Measurements from ENCODE around the gene MBP.

The MBP gene

GRCh38 chr18:76979906-76980305 lies 152.7 kb downstream of the MBP start:
- no peak for DNase-seq (ENCODE audit: insufficient read length)
- TF ChIP-seq TAF1 (IDR thresholded peaks at IDR 0.05; ENCODE audit: borderline replicate concordance, low read depth, low read length) (no peak), POLR2A (IDR thresholded peaks at IDR 0.05; ENCODE audit: low read depth, low read length) (no peak), POLR2AphosphoS5 (IDR thresholded peaks at IDR 0.05; ENCODE audit: low read depth, low read length) (no peak)
- no peak for FAIRE-seq

- FAIRE-seq (no peak), DNase-seq (ENCODE audit: insufficient read length) (no peak)
- TF ChIP-seq TAF1 (IDR thresholded peaks at IDR 0.05; ENCODE audit: borderline replicate concordance, low read depth, low read length) (no peak), POLR2AphosphoS5 (IDR thresholded peaks at IDR 0.05; ENCODE audit: low read depth, low read length) (no peak), POLR2A (IDR thresholded peaks at IDR 0.05; ENCODE audit: low read depth, low read length) (no peak)
These were observed 153.4 kb downstream of the MBP start for GRCh38 chr18:76979111-76979751.

- DNase-seq (ENCODE audit: insufficient read length) (no peak), FAIRE-seq (no peak)
- no peak for TF ChIP-seq TAF1 (IDR thresholded peaks at IDR 0.05; ENCODE audit: borderline replicate concordance, low read depth, low read length)
- TF ChIP-seq POLR2A (IDR thresholded peaks at IDR 0.05; ENCODE audit: low read depth, low read length): no peak
- TF ChIP-seq POLR2AphosphoS5 (IDR thresholded peaks at IDR 0.05; ENCODE audit: low read depth, low read length): no peak
These were observed 154.0 kb downstream of the MBP start for GRCh38 chr18:76978616-76979015.

- no peak for FAIRE-seq
- no peak for DNase-seq (ENCODE audit: insufficient read length)
- TF ChIP-seq POLR2A (IDR thresholded peaks at IDR 0.05; ENCODE audit: low read depth, low read length): no peak
- TF ChIP-seq POLR2AphosphoS5 (IDR thresholded peaks at IDR 0.05; ENCODE audit: low read depth, low read length): no peak
- TF ChIP-seq TAF1 (IDR thresholded peaks at IDR 0.05; ENCODE audit: borderline replicate concordance, low read depth, low read length): no peak
These were observed 154.8 kb downstream of the MBP start for GRCh38 chr18:76977684-76978232.

- DNase-seq (ENCODE audit: insufficient read length) (no peak), FAIRE-seq (no peak)
- no peak for TF ChIP-seq TAF1 (IDR thresholded peaks at IDR 0.05; ENCODE audit: borderline replicate concordance, low read depth, low read length)
- no peak for TF ChIP-seq POLR2AphosphoS5 (IDR thresholded peaks at IDR 0.05; ENCODE audit: low read depth, low read length)
- no peak for TF ChIP-seq POLR2A (IDR thresholded peaks at IDR 0.05; ENCODE audit: low read depth, low read length)
These were observed 155.4 kb downstream of the MBP start for GRCh38 chr18:76977108-76977621.

GRCh38 chr18:76975577-76976110 lies 156.9 kb downstream of the MBP start:
- FAIRE-seq (no peak), DNase-seq (ENCODE audit: insufficient read length) (no peak)
- TF ChIP-seq POLR2A (IDR thresholded peaks at IDR 0.05; ENCODE audit: low read depth, low read length): no peak
- no peak for TF ChIP-seq POLR2AphosphoS5 (IDR thresholded peaks at IDR 0.05; ENCODE audit: low read depth, low read length)
- no peak for TF ChIP-seq TAF1 (IDR thresholded peaks at IDR 0.05; ENCODE audit: borderline replicate concordance, low read depth, low read length)

GRCh38 chr18:76974386-76974785 lies 158.2 kb downstream of the MBP start:
- DNase-seq (ENCODE audit: insufficient read length) (no peak), FAIRE-seq (no peak)
- TF ChIP-seq POLR2AphosphoS5 (IDR thresholded peaks at IDR 0.05; ENCODE audit: low read depth, low read length) (no peak), TAF1 (IDR thresholded peaks at IDR 0.05; ENCODE audit: borderline replicate concordance, low read depth, low read length) (no peak), POLR2A (IDR thresholded peaks at IDR 0.05; ENCODE audit: low read depth, low read length) (no peak)

GRCh38 chr18:76973520-76974266 lies 158.9 kb downstream of the MBP start:
- no peak for FAIRE-seq
- TF ChIP-seq TAF1 (IDR thresholded peaks at IDR 0.05; ENCODE audit: borderline replicate concordance, low read depth, low read length): no peak
- no peak for TF ChIP-seq POLR2A (IDR thresholded peaks at IDR 0.05; ENCODE audit: low read depth, low read length)
- TF ChIP-seq POLR2AphosphoS5 (IDR thresholded peaks at IDR 0.05; ENCODE audit: low read depth, low read length): no peak
- DNase-seq (ENCODE audit: insufficient read length): no peak

- TF ChIP-seq POLR2AphosphoS5 (IDR thresholded peaks at IDR 0.05; ENCODE audit: low read depth, low read length): no peak
- TF ChIP-seq TAF1 (IDR thresholded peaks at IDR 0.05; ENCODE audit: borderline replicate concordance, low read depth, low read length): no peak
- TF ChIP-seq POLR2A (IDR thresholded peaks at IDR 0.05; ENCODE audit: low read depth, low read length): no peak
- no peak for DNase-seq (ENCODE audit: insufficient read length)
- FAIRE-seq: no peak
These were observed 159.6 kb downstream of the MBP start for GRCh38 chr18:76972846-76973519.

- TF ChIP-seq POLR2AphosphoS5 (IDR thresholded peaks at IDR 0.05; ENCODE audit: low read depth, low read length) (no peak), TAF1 (IDR thresholded peaks at IDR 0.05; ENCODE audit: borderline replicate concordance, low read depth, low read length) (no peak), POLR2A (IDR thresholded peaks at IDR 0.05; ENCODE audit: low read depth, low read length) (no peak)
- DNase-seq (ENCODE audit: insufficient read length) (no peak), FAIRE-seq (no peak)
These were observed 160.3 kb downstream of the MBP start for GRCh38 chr18:76972241-76972640.

All from GM12892 (cell line).